Epithelial cell of esophagus (primary cell): Measurements from ENCODE around the gene SPATA12.
"Not testable (repeated sequence)": the region's sequence is repeated elsewhere in the genome, so short reads cannot be mapped to it uniquely, and the experiment has no call there.

Experiments used
- DNase-seq: peaks from one replicate; pipeline ENCODE4 v3.0.0; 2010; ENCODE audit warnings: low read depth
- H3K4me3 ChIP-seq: 2 replicates; pipeline ENCODE4 v1.5.1; 2011; ENCODE audit warnings: mild to moderate bottlenecking, low read length, control low read depth
- TF ChIP-seq, protein P1 (sequence below): IDR thresholded peaks from 2 replicates; pipeline ENCODE4 v1.5.1; 2011; ENCODE audit warnings: low read depth, mild to moderate bottlenecking, low read length, control low read depth, inconsistent platforms; ENCODE audit not compliant: insufficient read depth; ENCODE audit errors: missing control alignments

SPATA12 gene

DNA sequence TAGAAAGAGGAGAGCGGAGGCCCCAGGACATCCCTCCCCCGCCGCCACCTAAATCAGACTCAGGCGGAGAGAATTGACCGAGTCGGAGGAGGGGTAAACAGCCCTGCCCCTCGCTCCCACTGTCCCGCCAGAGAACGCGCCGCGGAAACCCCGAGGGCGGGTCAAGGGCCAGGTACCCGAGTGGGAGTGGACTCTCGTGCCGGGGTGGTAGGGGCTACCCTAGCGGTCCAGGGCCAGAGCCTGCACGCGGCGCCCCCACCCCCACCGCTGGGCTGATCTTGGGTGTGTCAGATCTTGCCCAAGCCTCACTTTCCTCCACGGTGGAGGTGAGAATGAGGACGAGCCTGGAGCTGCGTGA is 19.0 kb downstream of the SPATA12 start:
- peak overlapping the region; percentile 79 for H3K4me3 ChIP-seq
- peak; percentile 47 for DNase-seq
- TF ChIP-seq, protein P1, sequence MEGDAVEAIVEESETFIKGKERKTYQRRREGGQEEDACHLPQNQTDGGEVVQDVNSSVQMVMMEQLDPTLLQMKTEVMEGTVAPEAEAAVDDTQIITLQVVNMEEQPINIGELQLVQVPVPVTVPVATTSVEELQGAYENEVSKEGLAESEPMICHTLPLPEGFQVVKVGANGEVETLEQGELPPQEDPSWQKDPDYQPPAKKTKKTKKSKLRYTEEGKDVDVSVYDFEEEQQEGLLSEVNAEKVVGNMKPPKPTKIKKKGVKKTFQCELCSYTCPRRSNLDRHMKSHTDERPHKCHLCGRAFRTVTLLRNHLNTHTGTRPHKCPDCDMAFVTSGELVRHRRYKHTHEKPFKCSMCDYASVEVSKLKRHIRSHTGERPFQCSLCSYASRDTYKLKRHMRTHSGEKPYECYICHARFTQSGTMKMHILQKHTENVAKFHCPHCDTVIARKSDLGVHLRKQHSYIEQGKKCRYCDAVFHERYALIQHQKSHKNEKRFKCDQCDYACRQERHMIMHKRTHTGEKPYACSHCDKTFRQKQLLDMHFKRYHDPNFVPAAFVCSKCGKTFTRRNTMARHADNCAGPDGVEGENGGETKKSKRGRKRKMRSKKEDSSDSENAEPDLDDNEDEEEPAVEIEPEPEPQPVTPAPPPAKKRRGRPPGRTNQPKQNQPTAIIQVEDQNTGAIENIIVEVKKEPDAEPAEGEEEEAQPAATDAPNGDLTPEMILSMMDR: no peak

DNA sequence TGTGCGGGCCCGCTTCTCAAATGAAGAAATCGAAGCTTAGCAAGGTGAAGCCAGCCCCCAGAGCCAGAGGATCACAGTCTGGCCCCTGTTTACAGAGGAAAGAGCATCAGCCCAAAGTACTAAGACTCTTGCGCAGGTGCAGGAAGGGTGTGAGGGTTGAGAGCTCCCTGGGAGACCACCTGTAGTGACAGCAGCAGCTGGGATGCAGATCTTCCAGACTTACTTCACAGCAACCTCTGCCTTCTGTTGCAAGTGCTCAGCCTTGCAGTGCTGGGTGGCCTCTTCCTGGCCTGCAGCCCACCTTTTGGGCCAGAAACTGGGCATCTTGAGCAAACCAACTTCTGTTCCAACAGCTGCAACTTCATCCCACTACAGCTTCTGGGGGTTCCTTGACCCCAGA is 19.7 kb downstream of the SPATA12 start:
- TF ChIP-seq, protein P1: no peak

DNA sequence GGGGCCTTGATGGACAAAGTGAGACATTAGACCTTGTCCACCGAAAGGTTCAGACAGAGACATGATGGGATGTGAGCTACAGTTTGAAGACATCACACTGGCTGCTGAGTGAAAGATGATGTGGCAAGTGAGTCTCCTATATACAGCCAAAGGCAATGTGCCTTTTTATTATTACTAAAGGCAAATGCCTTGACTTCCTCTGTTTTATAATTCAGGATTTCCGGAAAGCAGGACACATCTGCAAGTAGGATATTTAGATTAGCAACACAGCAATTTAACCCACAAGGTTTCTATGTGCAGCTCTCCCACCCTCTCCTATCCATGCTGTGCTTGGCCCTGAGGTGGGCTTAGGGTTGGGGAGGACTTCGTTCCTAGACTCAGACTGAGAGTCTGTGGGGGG is 20.7 kb downstream of the SPATA12 start:
- no peak overlapping the region for H3K4me3 ChIP-seq
- DNase-seq: no peak
- TF ChIP-seq, protein P1: no peak

More for the DNA sequence above, 19.7 kb downstream of the SPATA12 start:
- no peak overlapping the region for H3K4me3 ChIP-seq
- DNase-seq: no peak

DNA sequence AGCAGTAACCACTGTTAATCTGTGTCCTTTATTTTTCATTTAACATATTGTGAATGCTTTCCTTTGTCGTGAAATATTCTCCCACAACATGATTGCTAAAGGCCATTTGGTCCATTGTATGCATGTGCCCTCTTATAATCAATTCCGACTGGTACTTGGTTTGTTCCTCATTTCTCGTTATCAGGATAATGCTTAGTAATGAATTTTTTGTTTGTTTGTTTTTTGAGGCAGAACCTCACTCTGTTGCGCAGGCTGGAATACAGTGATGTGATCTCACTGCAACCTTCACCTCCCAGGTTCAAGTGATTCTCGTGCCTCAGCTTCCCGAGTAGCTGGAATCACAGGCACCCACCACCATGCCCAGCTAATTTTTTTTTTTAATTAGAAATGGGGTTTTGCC is 22.0 kb downstream of the SPATA12 start:
- H3K4me3 ChIP-seq: no peak overlapping the region
- no peak for DNase-seq
- TF ChIP-seq, protein P1: no peak

DNA sequence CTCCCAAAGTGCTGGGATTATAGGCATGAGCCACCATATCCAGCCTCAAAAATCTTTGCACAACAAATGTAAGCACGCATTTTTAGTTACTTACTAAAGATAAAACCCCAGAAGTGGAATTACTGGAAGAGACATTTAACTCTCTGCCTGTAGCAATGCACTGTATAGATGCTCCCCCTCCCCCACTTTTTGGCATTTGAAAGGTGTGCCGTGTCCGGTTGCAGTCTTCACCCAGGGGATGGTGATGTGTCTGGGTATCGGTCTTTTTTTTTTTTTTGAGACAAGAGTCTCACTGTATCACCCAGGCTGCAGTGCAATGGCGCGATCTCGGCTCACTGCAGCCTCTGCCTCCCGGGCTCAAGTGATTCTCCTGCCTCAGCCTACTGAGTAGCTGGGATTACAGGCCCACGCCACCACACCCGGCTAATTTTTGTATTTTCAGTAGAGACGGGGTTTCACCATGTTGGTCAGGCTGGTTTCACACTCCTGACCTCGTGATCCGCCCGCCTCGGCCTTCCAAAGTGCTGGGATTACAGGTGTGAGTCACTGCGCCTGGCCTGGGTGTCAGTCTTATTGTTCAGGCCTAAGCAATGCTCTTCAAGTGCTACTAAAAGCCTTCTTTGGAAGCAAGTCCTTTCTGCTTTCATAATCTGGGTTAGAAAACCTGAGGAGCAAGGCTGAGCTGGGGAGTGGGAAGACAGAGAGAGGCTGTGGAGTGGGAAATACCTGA is 23.0 kb downstream of the SPATA12 start:
- DNase-seq: peak; percentile 32

DNA sequence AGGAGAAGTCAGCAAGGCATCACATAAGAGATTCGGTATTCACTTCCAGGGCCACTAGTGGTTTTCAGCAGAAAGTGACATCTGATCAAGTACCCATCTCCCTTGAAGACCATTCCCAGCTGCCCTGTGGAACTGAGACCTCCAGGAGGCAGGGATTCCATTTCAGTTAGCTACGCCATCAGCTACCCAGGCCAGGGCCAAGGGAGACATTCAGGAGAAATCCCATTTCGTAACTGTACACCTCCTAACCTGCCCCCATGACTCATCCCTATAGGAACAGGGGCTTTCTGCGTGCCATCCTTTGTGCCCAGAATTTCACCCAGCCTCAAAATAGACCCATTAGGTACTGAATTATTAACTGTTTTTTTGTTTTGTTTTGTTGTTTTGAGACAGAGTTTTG is 24.7 kb downstream of the SPATA12 start:
- TF ChIP-seq, protein P1: no peak
- DNase-seq: peak; percentile 51
- no peak overlapping the region for H3K4me3 ChIP-seq

More for the DNA sequence above, 23.0 kb downstream of the SPATA12 start:
- not testable (repeated sequence) for H3K4me3 ChIP-seq

DNA sequence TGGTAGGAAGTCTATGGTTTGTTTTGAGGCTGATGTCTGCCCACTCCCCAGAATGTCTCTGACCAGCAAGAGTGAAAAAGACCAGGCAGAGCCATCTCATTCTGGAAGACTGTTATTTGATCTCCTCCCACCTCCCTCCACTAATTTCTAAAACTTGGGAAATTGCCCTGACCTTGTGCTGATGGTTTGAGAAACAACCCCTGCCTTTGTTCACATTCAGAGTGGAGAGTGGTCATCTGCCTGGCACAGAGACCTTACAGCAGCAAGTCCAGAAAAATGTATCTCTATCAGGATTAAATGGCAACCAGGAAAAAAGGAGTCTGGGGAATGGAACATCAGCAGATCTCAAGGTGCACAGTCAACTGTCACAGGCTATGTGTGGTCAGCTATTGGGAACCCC is 25.7 kb downstream of the SPATA12 start:
- TF ChIP-seq, protein P1: no peak
- no peak overlapping the region for H3K4me3 ChIP-seq
- DNase-seq: no peak
